Pulmonary artery endothelial cell (primary cell): ENCODE measurements around the gene SND1. TPM values are rescaled to one million over a fixed set of nuclear protein-coding genes. Genes with fewer than 3 reads are reported as not detected.

ENCODE experiments used
- DNase-seq: peaks from one replicate; pipeline ENCODE4 v3.0.0-alpha.2; 2011; ENCODE audit warnings: low read depth, low spot score
- total RNA-seq: library from RNA; depleted of rRNA; stranded (reverse); fragments of >200 nt; gene quantifications from 2 replicates; pipeline ENCODE4 v1.2.3, GENCODE V29; 2014

SND1 gene
- total RNA-seq, 1 donor from 2014 or later: 225 TPM

DNA sequence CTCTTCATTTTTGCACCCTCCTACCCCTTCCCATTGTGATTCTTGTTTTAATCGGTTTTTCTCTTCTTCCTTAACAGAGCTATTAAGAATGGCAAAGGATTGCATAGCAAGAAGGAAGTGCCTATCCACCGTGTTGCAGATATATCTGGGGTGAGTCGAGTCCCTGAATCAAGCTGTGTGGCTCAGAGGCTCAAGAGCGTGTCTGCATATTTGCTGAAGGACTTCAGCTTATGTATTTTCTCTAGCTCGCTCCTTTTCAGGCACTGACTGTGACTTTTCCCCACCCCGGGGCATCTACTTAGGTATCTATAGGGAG is 252.6 kb downstream of the SND1 start:
- no peak for DNase-seq

DNA sequence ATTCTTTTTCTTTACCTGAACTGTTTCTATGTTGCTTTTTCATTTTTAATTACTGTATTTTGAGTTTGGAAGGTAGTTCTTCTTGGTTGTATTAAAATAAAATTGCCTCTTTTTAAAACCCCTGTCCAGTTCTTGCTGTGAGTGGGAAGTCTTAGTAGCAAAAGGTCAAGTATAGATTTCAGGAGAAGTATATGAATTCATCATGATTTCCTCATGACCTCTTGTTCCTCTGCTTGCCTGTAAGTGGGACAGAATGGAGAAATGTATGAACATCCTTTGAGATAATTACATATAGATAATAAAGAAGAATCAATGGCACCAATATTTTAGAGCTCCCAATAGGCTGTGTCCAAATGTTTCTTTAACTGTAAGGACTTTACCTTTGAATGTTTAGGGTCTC is 253.0 kb downstream of the SND1 start:
- DNase-seq: no peak

DNA sequence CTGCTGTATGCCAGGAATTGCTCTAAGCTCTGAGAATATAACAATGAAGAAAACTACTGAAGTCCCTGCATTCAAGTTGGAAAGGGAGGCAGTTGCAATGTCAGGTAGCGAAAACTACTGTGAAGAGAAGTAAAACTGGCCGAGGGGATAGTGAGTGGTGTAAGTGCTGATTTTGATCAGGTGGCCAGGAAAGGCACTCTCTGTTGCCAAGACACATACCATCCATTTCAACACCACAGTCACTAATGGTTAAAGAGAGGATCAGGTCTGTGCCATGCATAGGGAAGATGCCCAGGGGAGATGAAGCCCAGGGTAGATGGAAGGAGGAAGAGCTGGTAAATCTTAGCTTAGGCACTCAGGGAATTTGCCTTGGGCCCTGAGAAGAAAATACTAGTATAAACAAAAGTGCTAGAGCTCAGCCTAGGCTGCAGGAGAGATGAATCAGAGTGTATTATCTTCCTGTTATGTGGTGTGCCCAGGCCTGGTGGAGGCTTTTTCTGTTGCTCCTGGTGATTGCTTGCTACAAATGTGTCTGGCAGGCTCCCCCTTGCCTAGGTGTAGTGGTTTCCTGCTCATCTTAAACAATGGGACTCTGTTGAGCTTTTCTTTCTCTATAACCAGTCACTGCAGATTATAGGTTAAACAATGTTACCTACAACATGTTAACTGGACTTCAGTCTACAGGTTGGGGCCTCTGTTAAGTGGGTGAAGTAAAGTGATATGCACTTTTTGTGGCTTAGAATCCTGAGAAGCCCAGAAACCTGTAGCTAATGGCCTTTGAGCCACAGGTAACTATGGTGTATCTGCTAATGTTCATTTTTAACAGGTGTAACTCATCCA is 253.7 kb downstream of the SND1 start:
- DNase-seq: peak; percentile 26

DNA sequence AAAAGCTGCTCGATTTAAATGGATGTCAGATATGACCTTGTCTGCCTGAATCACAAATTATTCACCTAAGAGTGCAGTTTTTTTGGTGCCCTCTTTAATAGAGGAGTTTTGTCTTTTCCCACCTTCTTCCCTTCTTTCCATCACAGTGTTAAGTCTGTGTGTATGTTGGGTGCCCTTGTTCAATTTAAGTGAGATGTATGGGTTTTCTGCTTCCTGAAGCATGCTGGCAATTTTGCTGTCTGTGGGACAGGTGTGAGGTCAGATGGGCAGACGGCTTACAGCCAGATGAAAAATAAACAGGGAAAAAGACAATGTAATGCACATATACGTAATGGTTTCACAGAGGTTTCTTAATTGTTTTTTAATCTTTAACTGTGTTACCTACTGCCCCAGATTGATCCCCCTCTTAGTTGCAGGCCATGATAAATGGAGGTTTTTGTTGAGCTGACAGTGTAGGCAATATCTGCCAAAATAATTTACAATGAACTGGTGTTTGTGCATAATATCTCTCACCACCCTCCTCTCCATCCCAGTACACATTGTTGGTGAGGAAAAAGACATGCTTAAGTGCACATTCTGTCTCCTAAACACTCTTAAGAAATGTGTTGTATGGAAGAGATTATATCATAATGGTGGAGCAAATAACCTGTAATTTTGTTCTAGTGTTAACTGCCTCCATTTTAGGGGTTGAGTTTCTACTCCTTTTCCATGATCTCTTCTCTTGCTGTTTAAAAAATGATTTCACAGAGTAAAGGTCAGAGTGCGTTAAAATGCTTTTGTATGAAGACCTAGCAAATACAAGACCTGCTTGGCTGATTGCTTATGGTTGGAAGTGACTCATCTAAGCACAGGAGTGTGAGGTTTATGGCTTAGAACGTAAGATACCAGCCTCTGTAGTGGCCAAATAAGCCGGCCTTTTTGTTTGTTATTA is 255.4 kb downstream of the SND1 start:
- peak; percentile 55 for DNase-seq

DNA sequence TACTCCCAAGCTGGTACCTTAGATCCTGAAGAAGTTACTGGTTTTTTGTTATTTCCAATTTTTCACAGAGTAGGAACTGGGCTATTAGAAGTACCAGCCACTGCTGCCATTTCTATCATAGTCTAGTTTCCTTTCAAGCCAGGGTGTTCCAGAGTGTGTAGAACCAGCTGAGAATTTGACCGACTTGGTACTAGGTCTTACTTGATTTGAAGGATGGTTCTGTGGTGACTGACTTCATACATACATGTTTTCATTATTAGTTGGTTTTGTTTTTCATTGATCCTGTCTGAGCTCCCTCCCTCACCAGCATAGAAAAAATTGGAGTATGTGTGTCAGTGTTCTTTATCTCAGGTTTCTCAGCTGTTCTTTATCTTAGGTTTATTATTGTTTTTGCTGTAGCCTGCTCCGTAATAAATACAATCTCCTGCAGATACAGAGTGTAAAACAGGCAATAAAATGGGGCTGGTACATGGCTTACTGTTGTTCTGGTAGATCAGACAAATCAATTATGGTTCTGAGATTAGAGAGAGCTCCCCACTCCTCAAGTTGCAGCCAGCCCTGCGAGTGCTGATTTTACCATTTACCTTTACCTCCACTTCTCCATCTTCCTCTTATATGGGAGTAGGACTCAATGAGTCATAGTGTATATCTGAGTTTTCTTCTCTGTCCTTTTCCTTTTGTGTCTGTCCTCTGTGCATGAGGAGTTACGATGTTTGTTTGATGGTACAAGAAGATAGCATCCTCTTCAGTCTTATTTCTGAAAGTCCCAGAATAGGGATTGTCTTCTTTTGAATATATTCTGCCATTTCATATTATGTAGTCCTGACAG is 256.6 kb downstream of the SND1 start:
- no peak for DNase-seq

DNA sequence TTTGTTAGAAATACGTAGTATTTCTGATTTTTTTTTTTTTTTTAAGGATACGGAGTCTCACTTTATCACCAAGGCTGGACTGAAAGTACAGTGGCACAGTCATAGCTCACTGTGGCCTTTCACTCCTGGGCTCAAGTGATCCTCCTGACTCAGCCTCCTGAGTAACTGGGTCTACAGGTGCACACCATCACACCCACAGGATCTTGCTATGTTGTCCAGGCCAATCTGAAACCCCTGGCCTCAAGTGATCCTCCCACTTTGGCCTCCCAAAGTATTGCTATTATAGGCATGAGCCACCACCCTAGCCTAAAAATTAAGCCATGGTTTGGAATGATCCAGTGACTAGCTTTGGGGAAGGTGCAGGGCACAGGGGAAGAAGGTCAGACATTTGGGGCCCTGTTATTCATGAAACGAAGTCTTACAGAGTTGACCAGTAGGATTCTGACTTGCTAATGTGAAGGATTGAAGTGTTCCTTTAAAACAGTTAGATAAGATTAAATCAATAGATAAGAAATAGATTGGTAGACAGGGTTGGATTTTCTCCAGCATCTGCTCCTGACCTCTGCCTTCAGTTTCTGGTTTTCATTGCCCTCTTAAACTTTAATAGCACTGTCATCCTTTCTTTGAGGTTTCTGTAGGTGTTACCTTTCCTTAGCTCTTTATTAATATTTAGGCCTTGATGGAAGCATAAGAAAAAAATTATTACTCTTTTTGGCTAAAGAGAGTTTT is 257.6 kb downstream of the SND1 start:
- no peak for DNase-seq

DNA sequence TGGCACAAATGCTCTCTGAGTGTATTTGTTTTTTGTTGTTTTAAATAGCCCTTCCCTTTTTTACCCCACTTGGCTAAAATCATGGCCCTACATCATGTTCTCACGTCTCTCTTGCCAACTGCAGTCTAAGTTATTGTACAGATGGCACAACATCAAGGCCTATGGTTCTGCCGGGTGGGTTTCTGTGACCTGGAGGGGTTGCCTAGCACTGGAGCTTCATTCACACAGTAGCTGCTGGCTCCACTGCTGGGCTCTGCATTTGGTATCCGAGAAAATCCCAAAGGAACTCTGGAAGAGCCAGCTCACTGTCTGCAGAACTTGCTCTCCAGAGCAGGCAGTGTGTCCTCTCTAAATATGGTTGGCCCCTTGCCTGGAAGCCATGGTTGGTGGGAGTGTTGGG is 258.7 kb downstream of the SND1 start:
- no peak for DNase-seq

DNA sequence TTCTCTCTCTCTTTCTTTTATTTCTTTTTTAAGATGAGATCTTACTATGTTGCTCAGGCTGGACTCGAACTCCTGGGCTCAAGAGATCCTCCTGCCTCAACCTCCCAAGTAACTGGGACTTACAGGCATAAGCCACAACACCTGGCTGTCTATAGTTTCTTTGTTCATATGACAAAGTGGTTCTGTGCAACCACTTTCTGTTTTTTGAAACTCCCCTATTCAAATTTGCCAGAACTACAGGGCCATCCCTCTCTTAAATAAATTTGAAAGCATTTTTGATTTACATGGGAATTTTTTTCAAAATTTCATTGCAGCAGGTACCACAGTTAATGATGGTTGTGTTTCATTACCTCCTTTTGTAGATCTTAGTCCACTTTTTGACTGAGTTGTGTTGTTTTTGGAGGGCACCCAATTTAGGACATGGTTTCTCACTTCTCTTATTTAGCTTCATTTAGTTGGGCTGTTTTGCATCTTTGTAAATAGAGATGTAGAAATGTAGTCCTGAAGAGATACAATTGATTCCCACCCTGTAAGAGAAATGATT is 260.0 kb downstream of the SND1 start:
- no peak for DNase-seq

DNA sequence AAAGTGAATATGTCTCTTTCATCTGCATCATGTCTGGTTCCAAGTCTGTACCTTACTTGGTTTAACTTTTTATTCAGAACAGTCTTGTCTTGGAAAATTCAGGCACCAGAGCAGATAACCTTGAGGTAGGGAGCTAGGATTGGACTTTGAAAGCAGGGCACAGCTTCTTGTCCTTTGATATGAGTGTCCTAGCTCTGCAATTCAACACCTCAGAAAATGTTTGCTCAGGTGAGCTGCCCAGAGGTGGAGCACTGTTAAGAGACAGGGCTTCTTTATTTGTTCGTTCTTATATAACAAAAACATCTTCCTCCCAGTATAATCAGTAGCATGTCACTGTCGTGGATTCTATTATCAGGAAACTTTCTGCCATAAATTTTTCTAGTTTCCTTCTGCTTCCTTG is 260.9 kb downstream of the SND1 start:
- no peak for DNase-seq

DNA sequence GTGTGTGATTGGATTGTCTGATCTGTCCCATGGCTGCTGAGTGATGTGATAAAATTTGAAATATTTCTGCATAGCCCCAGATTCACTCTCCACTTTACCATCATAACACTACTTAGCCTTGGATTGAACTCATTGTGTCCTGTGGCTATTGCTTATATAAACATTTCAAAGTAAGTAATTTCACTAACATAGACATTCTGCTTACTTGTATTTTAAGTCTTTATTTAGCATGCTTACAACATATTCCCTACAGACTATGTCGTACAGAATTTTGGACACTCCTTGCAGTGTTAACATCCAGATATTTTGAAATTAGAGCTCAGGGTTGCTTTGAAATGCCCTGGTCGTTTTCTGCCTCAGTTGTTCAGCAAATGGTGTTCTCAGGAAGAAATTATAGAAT is 261.7 kb downstream of the SND1 start:
- DNase-seq: no peak

DNA sequence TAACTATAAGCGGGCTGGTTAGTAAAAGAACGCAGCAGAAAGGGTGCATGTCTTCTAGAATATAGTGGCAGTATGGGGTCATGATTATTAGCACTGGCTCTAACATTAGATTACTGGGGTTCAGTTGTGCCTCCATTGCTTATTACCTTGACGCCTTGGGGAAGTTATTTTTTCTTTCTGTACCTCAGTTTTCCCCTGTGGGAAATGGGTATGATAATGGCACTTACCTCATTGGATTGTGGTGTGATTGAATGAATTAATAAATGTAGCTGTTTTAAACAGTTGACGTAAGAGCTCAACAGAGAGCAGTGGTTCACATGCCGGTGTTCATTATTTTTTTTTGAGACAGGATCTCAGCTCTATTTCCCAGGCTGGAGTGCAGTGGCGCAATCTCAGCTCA is 262.7 kb downstream of the SND1 start:
- no peak for DNase-seq

DNA sequence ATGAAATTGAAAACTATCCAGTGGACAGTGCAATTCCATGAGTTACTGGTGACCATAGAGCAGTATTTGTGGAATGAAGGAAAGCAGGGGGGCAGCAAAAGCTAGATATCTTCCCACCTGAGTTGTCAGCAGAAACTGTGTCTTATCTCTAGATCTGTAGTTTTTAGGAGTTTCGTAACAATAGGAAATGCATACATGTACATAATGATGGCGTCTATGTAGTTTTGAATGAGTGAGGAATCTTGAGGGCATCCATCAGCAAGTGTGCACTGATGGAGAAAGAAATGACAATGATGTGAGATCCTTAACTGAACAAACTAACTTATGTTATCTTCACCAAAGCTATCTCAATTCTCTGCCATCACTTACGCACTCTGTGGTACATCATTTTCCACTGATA is 264.7 kb downstream of the SND1 start:
- DNase-seq: no peak

DNA sequence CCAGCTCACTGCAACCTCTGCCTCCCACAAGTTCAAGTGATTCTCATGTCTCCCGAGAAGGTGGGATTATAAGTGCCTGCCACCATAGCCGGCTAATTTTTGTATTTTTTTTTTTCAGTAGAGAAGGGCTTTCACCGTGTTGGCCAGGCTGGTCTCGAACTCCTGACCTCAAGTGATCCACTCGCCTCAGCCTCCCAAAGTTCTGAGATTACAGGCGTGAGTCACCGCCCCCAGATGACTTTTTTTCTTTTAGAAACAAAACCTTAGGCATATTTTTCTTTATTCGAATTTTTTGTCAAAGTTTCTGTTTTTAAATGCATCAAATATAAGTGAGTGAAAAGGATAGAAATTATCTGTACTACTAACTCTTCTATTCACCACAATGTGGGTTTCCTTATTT is 266.1 kb downstream of the SND1 start:
- DNase-seq: no peak

DNA sequence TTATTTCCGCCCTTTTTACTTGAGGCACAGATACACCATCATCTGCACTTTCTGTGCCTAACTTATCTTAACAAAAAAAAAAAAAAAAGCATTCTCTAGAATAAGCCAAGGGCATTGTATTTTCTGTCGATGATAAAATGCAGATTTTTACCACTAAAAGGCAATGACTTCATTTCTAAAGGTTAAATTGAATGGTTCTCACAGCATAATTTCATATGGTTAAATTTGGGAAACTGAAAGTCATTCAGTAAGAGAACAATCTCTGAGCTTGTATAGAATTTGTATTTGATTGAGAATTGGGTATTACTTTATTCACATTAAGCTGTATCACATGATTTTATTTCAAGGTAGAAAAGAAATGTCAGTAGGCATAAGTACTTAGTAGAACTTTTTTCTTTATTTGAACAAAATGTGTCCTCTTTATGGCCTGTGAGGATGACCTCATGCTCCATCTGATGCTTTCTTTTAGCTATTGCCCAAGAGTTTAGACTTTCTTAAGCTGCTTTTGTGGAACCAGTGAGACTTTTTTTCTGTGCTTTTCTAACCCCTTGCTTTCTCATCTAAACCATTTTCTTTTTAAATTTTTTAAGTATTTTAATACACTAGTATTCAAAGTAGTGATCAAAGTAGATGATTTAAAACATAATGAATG is 268.9 kb downstream of the SND1 start:
- DNase-seq: no peak

DNA sequence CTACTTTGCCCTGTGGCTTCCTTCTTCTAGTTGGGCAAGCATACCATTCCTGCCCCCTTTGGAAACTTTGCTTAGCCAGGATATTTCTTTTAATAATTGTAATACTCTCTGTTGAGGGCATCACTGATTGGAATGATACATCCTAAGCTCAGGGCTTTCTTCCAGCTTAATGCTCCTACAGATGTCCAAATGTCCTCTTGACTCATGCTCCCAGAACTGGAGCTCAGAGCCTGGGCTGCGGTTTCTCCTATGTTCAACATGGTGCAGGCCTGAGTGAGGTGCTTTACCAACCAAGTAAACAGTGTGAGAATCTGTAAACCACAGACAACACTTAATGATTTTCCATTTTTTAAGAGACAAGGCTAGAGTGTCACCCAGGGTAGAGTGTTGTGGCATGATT is 270.7 kb downstream of the SND1 start:
- DNase-seq: no peak

DNA sequence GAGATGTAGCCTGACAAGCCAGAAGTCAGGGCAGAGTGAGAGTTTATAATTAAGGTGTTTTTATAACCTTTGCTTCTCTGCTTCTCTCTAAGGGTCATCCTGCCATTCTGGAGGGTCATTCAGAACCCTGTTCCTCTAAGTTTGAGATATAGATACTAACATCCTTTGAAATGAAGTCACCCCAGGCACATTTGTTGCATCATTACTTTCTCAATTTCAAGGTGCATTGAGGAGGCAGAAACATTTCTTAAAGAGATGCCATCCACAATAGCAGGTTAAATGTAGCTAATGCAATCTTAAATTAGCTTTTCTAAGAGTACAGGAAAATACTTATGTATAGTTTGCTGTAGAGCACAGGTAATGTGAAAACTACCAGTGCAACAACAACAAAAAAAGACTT is 272.9 kb downstream of the SND1 start:
- no peak for DNase-seq

DNA sequence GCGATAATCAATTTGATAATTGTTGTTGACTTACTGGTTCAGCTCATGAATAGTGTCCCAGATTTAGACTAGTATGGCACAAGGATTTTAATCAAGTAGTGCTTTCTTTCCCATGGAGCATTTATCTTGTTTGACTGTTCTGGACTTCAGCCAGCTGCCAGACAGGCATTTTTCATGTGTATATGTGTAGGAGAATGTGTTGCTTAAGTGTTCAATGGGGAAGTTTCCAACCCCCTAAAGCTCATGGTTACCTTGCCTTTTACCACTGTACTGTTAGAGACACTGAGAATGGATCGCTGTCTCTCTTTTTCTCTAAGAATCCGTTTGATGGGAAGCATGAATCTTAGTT is 275.3 kb downstream of the SND1 start:
- no peak for DNase-seq

DNA sequence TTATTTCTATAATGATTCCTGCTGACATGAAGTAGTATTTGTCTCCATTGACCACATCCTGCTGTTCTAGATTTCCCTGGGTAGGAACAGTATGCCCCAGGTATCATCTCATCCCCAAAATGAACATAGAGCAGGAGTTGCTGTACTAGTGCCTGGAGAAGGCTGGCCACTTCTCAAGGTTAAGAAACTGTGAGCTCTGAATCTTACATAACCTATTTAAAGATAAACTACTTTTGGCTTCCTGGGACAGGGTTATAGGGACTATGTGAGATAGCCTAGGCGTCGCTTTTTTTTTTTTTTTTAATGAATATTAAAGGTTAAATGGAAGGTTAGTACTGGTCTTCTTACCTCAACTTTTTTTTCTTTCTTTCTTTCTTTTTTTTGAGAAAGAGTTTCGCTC is 276.2 kb downstream of the SND1 start:
- no peak for DNase-seq

DNA sequence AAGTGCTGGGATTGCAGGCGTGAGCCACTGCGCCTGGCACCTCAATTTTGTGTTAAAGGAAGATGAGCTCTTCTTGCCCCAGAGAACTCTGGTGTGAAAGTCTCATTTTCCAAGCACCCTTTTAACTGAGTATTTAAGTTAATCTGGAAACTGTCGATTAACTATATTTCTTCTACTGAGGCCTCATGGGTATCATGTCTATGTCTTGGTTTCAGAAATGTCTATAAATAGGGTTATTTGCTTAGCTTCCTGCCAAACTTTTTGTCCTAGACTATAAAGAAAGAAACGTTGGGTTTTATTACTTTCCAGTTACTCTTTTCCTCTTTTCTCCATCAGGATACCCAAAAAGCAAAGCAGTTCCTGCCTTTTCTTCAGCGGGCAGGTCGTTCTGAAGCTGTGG is 276.9 kb downstream of the SND1 start:
- no peak for DNase-seq
